Natural killer cell (primary cell): Measurements from ENCODE around the gene GALNTL6. TPM values are rescaled to one million over a fixed set of nuclear protein-coding genes. Genes with fewer than 3 reads are reported as not detected.

ENCODE experiments used
- ATAC-seq, 3 donors: fragments of 150-1000 bp in 2 of 3; fragments of 200-7000 bp in 1 of 3; cut with Tn5 transposase; 1 replicate in 1 of 3; 2 replicates in 2 of 3; pipeline ENCODE4 v1.10.0; 2021; ENCODE audit warnings: mild to moderate bottlenecking in 2 of 3, moderate library complexity in 2 of 3
- DNase-seq, 2 donors: peaks; one replicate each; pipeline versions ENCODE4 v3.0.0 to v3.0.0-alpha.2; 2013 to 2021; ENCODE audit warnings: mixed read lengths in 1 of 2
- H3K27ac ChIP-seq: one replicate; pipeline ENCODE4 v1.5.1; 2013; ENCODE audit warnings: mild to moderate bottlenecking, low read length
- H3K27me3 ChIP-seq: one replicate; pipeline ENCODE4 v1.6.1; 2013; ENCODE audit warnings: low read length; ENCODE audit not compliant: control insufficient read depth, insufficient read depth
- H3K36me3 ChIP-seq: one replicate; pipeline ENCODE4 v1.6.1; 2013; ENCODE audit warnings: low read length; ENCODE audit not compliant: control insufficient read depth, insufficient read depth
- H3K4me1 ChIP-seq: one replicate; pipeline ENCODE4 v1.6.1; 2013; ENCODE audit warnings: low read length; ENCODE audit not compliant: control insufficient read depth, insufficient read depth
- H3K4me3 ChIP-seq: one replicate; pipeline ENCODE4 v1.5.1; 2013; ENCODE audit warnings: low read length
- H3K9me3 ChIP-seq: one replicate; pipeline ENCODE4 v1.6.1; 2013; ENCODE audit warnings: low read length; ENCODE audit not compliant: control insufficient read depth, insufficient read depth
- H3K27ac Mint-ChIP-seq, 2 donors: one replicate each; pipeline ENCODE4 v1.8.0; 2022; ENCODE audit warnings: mild to moderate bottlenecking in 2 of 2, mixed read lengths in 2 of 2, moderate library complexity in 1 of 2
- H3K27me3 Mint-ChIP-seq, 2 donors: one replicate each; pipeline ENCODE4 v1.8.0; 2022; ENCODE audit warnings: low read depth in 2 of 2, mixed read lengths in 2 of 2
- H3K36me3 Mint-ChIP-seq: one replicate; pipeline ENCODE4 v1.8.0; 2022; ENCODE audit warnings: mixed read lengths
- H3K4me1 Mint-ChIP-seq, 2 donors: one replicate each; pipeline ENCODE4 v1.8.0; 2022; ENCODE audit warnings: mixed read lengths in 2 of 2
- H3K4me3 Mint-ChIP-seq: one replicate; pipeline ENCODE4 v1.8.0; 2022; ENCODE audit warnings: mild to moderate bottlenecking, moderate library complexity, mixed read lengths
- H3K9me3 Mint-ChIP-seq, 2 donors: one replicate each; pipeline ENCODE4 v1.8.0; 2022; ENCODE audit warnings: mixed read lengths in 2 of 2
- WGBS: methylation state at CpG from one replicate; pipeline ENCODE4 v1.1.7; 2013; ENCODE audit warnings: missing lambda C conversion rate; ENCODE audit not compliant: insufficient coverage; 5-methylcytosine and 5-hydroxymethylcytosine counted together
- intact Hi-C: fragments of 100-400 bp; cut with micrococcal nuclease; formaldehyde crosslinking; loops from one replicate; pipeline ENCODE4 v1.14.2; 2022
- total RNA-seq, 4 donors: library from RNA; stranded (reverse); fragments of 120-200 nt in 1 of 4; gene quantifications; one replicate each; pipeline versions ENCODE4 v1.2.3 to v1.2.4, GENCODE V29; 2013 to 2022
- TF ChIP-seq, protein P1 (sequence below): fragments of 200-600 bp; IDR thresholded peaks from one replicate; pipeline ENCODE4 v1.8.0; 2022; ENCODE audit warnings: antibody characterized with exemption

Gene GALNTL6
- total RNA-seq, 3 donors from 2014 or later (not counting 1 experiment from before 2014, with no cell fraction given) = not detected

DNA sequence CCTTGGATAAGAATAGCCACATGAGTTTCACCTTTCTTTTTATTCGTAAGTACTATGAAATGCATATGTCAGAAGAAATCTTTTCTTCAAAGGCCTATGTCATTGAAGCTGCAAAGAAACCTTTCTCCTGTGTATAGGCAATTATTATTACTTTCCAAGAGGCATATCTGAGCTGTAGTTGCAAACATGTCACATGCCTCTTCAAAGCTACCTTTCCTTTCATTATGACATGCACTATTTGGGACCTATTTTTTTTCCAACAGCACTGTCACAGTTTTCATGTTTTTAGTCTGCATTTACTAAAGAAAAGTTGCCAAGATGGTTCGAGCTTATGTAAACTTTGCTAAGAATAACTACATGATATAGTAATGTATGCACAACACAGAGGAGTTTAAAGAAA lies 806.6 kb downstream of the GALNTL6 start:
- Mint-ChIP-seq H3K27me3 (no peaks in the 10 kb centered on the region), H3K4me3 (no peak overlapping the region), H3K27ac (no peak overlapping the region), H3K9me3 (peaks cover 7 to 16% of the 10 kb centered on the region in 2 donors), H3K36me3 (no peaks in the 10 kb centered on the region), H3K4me1 (no peaks in the 10 kb centered on the region)
- TF ChIP-seq, protein P1, sequence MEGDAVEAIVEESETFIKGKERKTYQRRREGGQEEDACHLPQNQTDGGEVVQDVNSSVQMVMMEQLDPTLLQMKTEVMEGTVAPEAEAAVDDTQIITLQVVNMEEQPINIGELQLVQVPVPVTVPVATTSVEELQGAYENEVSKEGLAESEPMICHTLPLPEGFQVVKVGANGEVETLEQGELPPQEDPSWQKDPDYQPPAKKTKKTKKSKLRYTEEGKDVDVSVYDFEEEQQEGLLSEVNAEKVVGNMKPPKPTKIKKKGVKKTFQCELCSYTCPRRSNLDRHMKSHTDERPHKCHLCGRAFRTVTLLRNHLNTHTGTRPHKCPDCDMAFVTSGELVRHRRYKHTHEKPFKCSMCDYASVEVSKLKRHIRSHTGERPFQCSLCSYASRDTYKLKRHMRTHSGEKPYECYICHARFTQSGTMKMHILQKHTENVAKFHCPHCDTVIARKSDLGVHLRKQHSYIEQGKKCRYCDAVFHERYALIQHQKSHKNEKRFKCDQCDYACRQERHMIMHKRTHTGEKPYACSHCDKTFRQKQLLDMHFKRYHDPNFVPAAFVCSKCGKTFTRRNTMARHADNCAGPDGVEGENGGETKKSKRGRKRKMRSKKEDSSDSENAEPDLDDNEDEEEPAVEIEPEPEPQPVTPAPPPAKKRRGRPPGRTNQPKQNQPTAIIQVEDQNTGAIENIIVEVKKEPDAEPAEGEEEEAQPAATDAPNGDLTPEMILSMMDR = no peak
- no peaks in the 10 kb centered on the region for H3K9me3 ChIP-seq
- DNase-seq = no peak
- no peaks in the 10 kb centered on the region for H3K27me3 ChIP-seq
- H3K4me3 ChIP-seq = no peak overlapping the region
- H3K27ac ChIP-seq = no peak overlapping the region
- intact Hi-C loops = no loop called here
- no peaks in the 10 kb centered on the region for H3K36me3 ChIP-seq
- ATAC-seq = no peak
- H3K4me1 ChIP-seq = no peaks in the 10 kb centered on the region
- 100% methylated on average over 1 of the region's 2 CpGs for WGBS

DNA sequence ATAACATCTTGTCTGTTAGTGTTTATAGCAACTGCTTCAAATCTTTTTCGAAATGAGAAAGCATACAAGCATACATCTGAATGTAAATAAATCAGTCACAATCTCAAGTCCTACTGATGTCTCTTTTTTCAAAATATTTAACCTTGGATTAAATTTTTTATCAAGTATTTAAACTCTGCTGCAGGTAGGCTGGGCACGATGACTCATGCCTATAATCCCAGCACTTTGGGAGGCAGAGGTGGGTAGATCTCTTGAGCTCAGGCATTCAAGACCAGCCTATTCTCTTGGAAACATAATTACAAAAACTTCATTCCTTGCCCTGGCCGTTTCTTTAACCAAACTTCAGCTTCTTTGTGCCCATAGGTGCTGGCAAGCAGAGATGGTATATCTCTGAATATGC lies 815.1 kb downstream of the GALNTL6 start:
- H3K36me3 ChIP-seq = no peaks in the 10 kb centered on the region
- TF ChIP-seq, protein P1 = no peak
- DNase-seq (no peak), ATAC-seq (no peak)
- no peak overlapping the region for H3K27ac Mint-ChIP-seq
- peaks cover 5% of the 10 kb centered on the region for H3K9me3 ChIP-seq
- WGBS = 75% methylated on average over 3 of the region's 3 CpGs
- H3K9me3 Mint-ChIP-seq = peaks cover 12 to 17% of the 10 kb centered on the region in 2 donors
- intact Hi-C loops = no loop called here
- H3K4me1 ChIP-seq = no peaks in the 10 kb centered on the region
- H3K27me3 Mint-ChIP-seq = no peaks in the 10 kb centered on the region
- H3K27me3 ChIP-seq = no peaks in the 10 kb centered on the region
- H3K4me3 Mint-ChIP-seq = no peak overlapping the region
- H3K36me3 Mint-ChIP-seq = no peaks in the 10 kb centered on the region
- H3K4me1 Mint-ChIP-seq = no peaks in the 10 kb centered on the region
- no peak overlapping the region for H3K27ac ChIP-seq
- H3K4me3 ChIP-seq = no peak overlapping the region

DNA sequence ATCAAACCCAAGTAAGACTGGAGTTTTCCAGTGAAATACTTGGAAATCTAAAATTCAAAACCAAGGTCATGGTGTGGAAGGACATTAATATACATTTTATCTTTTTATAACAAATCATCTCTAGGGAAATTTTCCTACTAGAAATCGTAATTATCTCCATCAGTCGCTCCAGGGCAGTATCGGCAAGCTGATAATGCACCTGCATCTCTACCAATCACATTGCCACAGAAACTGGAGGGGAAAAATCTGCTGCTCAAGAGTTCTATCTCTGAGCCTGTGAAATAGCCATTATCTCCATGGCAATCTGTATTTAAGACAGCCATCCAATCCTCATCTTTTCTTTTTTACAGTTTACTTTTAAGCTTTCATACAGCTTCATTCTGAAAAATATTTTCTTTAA lies 817.1 kb downstream of the GALNTL6 start:
- no peak overlapping the region for H3K27ac Mint-ChIP-seq
- no peak overlapping the region for H3K4me3 Mint-ChIP-seq
- no peaks in the 10 kb centered on the region for H3K27me3 Mint-ChIP-seq

DNA sequence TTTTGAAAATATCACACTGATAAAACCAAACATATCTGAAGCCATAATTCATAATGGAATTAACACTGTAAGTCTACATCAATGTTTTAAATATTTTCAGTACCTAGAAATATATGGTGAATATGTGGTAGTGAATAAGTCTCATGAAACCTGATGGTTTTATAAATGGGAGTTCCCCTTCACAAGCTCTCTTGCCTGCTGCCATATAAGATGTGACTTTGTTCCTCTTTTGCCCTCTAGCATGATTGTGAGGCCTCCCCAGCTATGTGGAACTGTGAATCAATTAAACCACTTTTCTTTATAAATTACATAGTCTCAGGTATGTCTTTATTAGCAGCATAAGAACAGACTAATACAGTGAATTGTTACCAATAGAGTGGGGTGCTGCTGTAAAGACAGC lies 818.6 kb downstream of the GALNTL6 start:
- Histone ChIP-seq H3K4me3 (no peak overlapping the region), H3K27me3 (no peaks in the 10 kb centered on the region), H3K9me3 (peaks cover 5% of the 10 kb centered on the region), H3K36me3 (no peaks in the 10 kb centered on the region), H3K27ac (no peak overlapping the region), H3K4me1 (no peaks in the 10 kb centered on the region)
- intact Hi-C loops = no loop called here
- no peak for DNase-seq
- H3K27ac Mint-ChIP-seq = no peak overlapping the region
- H3K9me3 Mint-ChIP-seq = peaks cover 9 to 15% of the 10 kb centered on the region in 2 donors
- TF ChIP-seq, protein P1 = no peak
- no peak overlapping the region for H3K4me3 Mint-ChIP-seq
- no peak for ATAC-seq
- no peaks in the 10 kb centered on the region for H3K27me3 Mint-ChIP-seq
- H3K36me3 Mint-ChIP-seq = no peaks in the 10 kb centered on the region
- no peaks in the 10 kb centered on the region for H3K4me1 Mint-ChIP-seq

More for the DNA sequence above, 817.1 kb downstream of the GALNTL6 start:
- Histone ChIP-seq H3K4me1 (no peaks in the 10 kb centered on the region), H3K4me3 (no peak overlapping the region), H3K27me3 (no peaks in the 10 kb centered on the region), H3K9me3 (peaks cover 5% of the 10 kb centered on the region), H3K27ac (no peak overlapping the region), H3K36me3 (no peaks in the 10 kb centered on the region)
- DNase-seq (no peak), ATAC-seq (no peak)
- intact Hi-C loops = no loop called here
- Mint-ChIP-seq H3K36me3 (no peaks in the 10 kb centered on the region), H3K9me3 (peaks cover 12 to 15% of the 10 kb centered on the region in 2 donors), H3K4me1 (no peaks in the 10 kb centered on the region)
- TF ChIP-seq, protein P1 = no peak
- 81% methylated on average over 3 of the region's 3 CpGs for WGBS
